Measurements from ENCODE around the gene SLC25A13. TPM values are rescaled to one million over a fixed set of nuclear protein-coding genes. Genes with fewer than 3 reads are reported as not detected.

SLC25A13 gene
- total and polyA plus RNA-seq, 2 of the 13 experiments (the other 11 are each of a cell fraction or from before 2014, with no cell fraction given): 36.2 to 84.9 TPM

GRCh38 chr7:96244244-96244991 is 77.5 kb downstream of the SLC25A13 start (continued):
- no peak for TF ChIP-seq ZBTB37 (CRISPR knock-in tag; IDR thresholded peaks at IDR 0.05)
- no peak for TF ChIP-seq ZBED4 (CRISPR knock-in tag; IDR thresholded peaks at IDR 0.05; ENCODE audit: borderline replicate concordance)
- no peak for TF ChIP-seq ATF6 (CRISPR knock-in tag; conservative IDR thresholded peaks at IDR 0.05)
- TF ChIP-seq UBTF (CRISPR knock-in tag; IDR thresholded peaks at IDR 0.05): no peak
